ENCODE results near the gene CLOCK. TPM values are rescaled to one million over a fixed set of nuclear protein-coding genes. Genes with fewer than 3 reads are reported as not detected.

Gene CLOCK
- total RNA-seq, 2 experiments from 2014 or later = 1.9 to 9.0 TPM

DNA sequence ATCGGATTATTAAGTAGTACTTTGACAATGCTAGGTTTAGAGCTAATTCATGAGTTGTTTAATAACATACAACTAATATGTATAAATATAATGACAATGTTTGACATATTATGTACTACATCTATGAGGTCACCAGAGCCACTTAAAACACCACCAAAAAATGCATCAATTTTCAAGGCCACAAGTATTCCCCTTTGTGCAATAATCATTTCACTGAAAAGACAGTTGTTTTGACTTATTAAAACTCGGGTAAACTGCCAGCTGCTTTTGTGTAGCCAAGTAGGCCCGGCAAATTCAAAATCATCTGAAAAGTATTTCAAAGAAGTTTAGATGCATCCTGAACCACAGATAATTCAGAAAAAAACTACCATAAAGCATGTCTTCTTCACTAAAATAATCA, 48.7 kb downstream of the CLOCK start:
- Histone ChIP-seq H3K9me3 (ENCODE audit: low read length) (no peaks in the 10 kb centered on the region), H3K36me3 (ENCODE audit: insufficient read depth, low read length) (no peaks in the 10 kb centered on the region), H4K20me1 (ENCODE audit: insufficient read depth, low read length) (no peaks in the 10 kb centered on the region), H3K9me2 (ENCODE audit: insufficient read depth, low read length) (no peaks in the 10 kb centered on the region), H3K79me2 (ENCODE audit: insufficient read depth, low read depth, low read length) (no peaks in the 10 kb centered on the region), H3K4me1 (ENCODE audit: insufficient read depth, low read length, poor library complexity, severe bottlenecking) (no peaks in the 10 kb centered on the region), H2AFZ (ENCODE audit: low read length) (no peak overlapping the region), H3K27ac (ENCODE audit: low read depth, low read length, poor library complexity, severe bottlenecking) (no peak overlapping the region), H3K4me2 (ENCODE audit: low read length) (no peak overlapping the region), H3K4me3 (ENCODE audit: low read depth, low read length, poor library complexity, severe bottlenecking) (no peak overlapping the region)
- ChIA-PET POLR2A (interaction anchor here (0.6 to 1.1 kb wide), 3 partner anchors 13 to 557 kb away, joined by 3 read pairs; no protein-coding TSS in a partner anchor), CTCF (ENCODE audit: unreplicated experiment) (no interaction called here)
- DNase-seq (ENCODE audit: low spot score) = no peak
- TF ChIP-seq CTCF (conservative IDR thresholded peaks at IDR 0.05; ENCODE audit: low read length) = no peak
- no peak for TF ChIP-seq EZH2phosphoT487 (IDR thresholded peaks at IDR 0.05; ENCODE audit: borderline replicate concordance, low read depth, low read length)
- BruUV-seq (replicated peaks) = no TSS peak
- intact Hi-C loops (cut with micrococcal nuclease; ENCODE audit: unreplicated experiment) = no loop called here

GRCh38 chr4:55491486-55491885, 55.2 kb downstream of the CLOCK start:
- TF ChIP-seq EZH2phosphoT487 (IDR thresholded peaks at IDR 0.05; ENCODE audit: borderline replicate concordance, low read depth, low read length) = no peak
- TF ChIP-seq CTCF (conservative IDR thresholded peaks at IDR 0.05; ENCODE audit: low read length) = no peak
- no peak overlapping the region for H2AFZ ChIP-seq (ENCODE audit: low read length)
- no peaks in the 10 kb centered on the region for H3K4me1 ChIP-seq (ENCODE audit: insufficient read depth, low read length, poor library complexity, severe bottlenecking)
- intact Hi-C loops (cut with micrococcal nuclease; ENCODE audit: unreplicated experiment) = no loop called here
- no peaks in the 10 kb centered on the region for H3K9me3 ChIP-seq (ENCODE audit: low read length)
- CTCF ChIA-PET (ENCODE audit: unreplicated experiment) = no interaction called here
- POLR2A ChIA-PET = no interaction called here
- H3K27ac ChIP-seq (ENCODE audit: low read depth, low read length, poor library complexity, severe bottlenecking) = no peak overlapping the region
- H3K79me2 ChIP-seq (ENCODE audit: insufficient read depth, low read depth, low read length) = no peaks in the 10 kb centered on the region
- H4K20me1 ChIP-seq (ENCODE audit: insufficient read depth, low read length) = no peaks in the 10 kb centered on the region
- no peak overlapping the region for H3K4me2 ChIP-seq (ENCODE audit: low read length)
- H3K9me2 ChIP-seq (ENCODE audit: insufficient read depth, low read length) = no peaks in the 10 kb centered on the region
- BruUV-seq (replicated peaks) = no TSS peak
- no peak overlapping the region for H3K4me3 ChIP-seq (ENCODE audit: low read depth, low read length, poor library complexity, severe bottlenecking)
- no peaks in the 10 kb centered on the region for H3K36me3 ChIP-seq (ENCODE audit: insufficient read depth, low read length)
- DNase-seq (ENCODE audit: low spot score) = no peak

GRCh38 chr4:55488716-55489115, 58.0 kb downstream of the CLOCK start:
- Histone ChIP-seq H3K27ac (ENCODE audit: low read depth, low read length, poor library complexity, severe bottlenecking) (no peak overlapping the region), H3K9me2 (ENCODE audit: insufficient read depth, low read length) (no peaks in the 10 kb centered on the region), H3K4me3 (ENCODE audit: low read depth, low read length, poor library complexity, severe bottlenecking) (no peak overlapping the region), H3K36me3 (ENCODE audit: insufficient read depth, low read length) (no peaks in the 10 kb centered on the region), H3K9me3 (ENCODE audit: low read length) (no peaks in the 10 kb centered on the region), H4K20me1 (ENCODE audit: insufficient read depth, low read length) (no peaks in the 10 kb centered on the region), H3K4me1 (ENCODE audit: insufficient read depth, low read length, poor library complexity, severe bottlenecking) (no peaks in the 10 kb centered on the region), H3K79me2 (ENCODE audit: insufficient read depth, low read depth, low read length) (no peaks in the 10 kb centered on the region), H2AFZ (ENCODE audit: low read length) (no peak overlapping the region), H3K4me2 (ENCODE audit: low read length) (no peak overlapping the region)
- POLR2A ChIA-PET = interaction anchor here (1.2 kb wide), 1 partner anchor 10 kb away, joined by 4 read pairs; no protein-coding TSS in a partner anchor
- CTCF ChIA-PET (ENCODE audit: unreplicated experiment) = no interaction called here
- TF ChIP-seq CTCF (conservative IDR thresholded peaks at IDR 0.05; ENCODE audit: low read length) (no peak), EZH2phosphoT487 (IDR thresholded peaks at IDR 0.05; ENCODE audit: borderline replicate concordance, low read depth, low read length) (no peak)
- no TSS peak for BruUV-seq (replicated peaks)
- intact Hi-C loops (cut with micrococcal nuclease; ENCODE audit: unreplicated experiment) = no loop called here
- no peak for DNase-seq (ENCODE audit: low spot score)

Measured in OCI-LY7 (cell line).